Measurements from ENCODE around the gene VPS11. TPM values are rescaled to one million over a fixed set of nuclear protein-coding genes. Genes with fewer than 3 reads are reported as not detected.
A peak's percentile ranks its signal among the peaks of the same experiment; 100 is the strongest.

VPS11 gene
- total and polyA plus RNA-seq, 5 experiments from 2014 or later, result 43.2 to 68.0 (median 58.4) TPM

GRCh38 chr11:119041821-119042514 lies 25.6 kb upstream of the VPS11 start:
- ATAC-seq (no peak), DNase-seq (no peak)
- peak overlapping the region in 1 of 10 donors; percentile 30 for H3K4me3 Mint-ChIP-seq
- H3K27me3 Mint-ChIP-seq, result no peaks in the 10 kb centered on the region
- peaks cover 0 to 4% (median 0%) of the 10 kb centered on the region in 4 donors for H3K4me1 Mint-ChIP-seq
- H3K36me3 Mint-ChIP-seq, result peaks cover 0 to 25% (median 2%) of the 10 kb centered on the region in 3 donors
- POLR2A ChIA-PET, result interaction anchor here (0.7 to 1.6 kb wide), 2 partner anchors 15 to 247 kb away, joined by 3 read pairs; partner anchors contain the start of gene HYOU1
- no peaks in the 10 kb centered on the region for H3K9me3 Mint-ChIP-seq
- peak overlapping the region in 1 of 10 donors; percentile 20 for H3K27ac Mint-ChIP-seq

DNA sequence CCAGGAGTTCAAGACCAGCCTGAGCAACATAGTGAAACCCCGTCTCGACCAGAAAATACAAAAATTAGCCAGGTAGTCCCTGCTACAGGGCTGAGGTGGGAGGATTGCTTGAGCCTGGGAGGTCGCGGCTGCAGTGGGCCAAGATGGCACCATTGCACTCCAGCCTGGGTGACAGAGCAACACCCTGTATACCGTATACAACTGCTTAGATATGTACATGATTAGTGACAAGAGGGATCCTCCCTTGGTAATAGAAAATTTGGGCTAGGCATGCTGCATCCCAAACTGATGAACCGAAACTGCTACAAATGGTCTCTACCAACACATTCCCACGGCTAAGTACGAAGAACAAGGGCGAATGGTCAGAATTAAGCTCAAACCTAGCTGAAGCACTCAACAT lies 24.7 kb upstream of the VPS11 start:
- Mint-ChIP-seq H3K36me3 (peaks cover 0 to 33% (median 8%) of the 10 kb centered on the region in 3 donors), H3K27ac (no peak overlapping the region), H3K9me3 (no peaks in the 10 kb centered on the region), H3K4me1 (peaks cover 0 to 4% (median 0%) of the 10 kb centered on the region in 4 donors), H3K4me3 (no peak overlapping the region), H3K27me3 (no peaks in the 10 kb centered on the region)
- no peak for ATAC-seq
- POLR2A ChIA-PET, result interaction anchor here (0.7 kb wide), 1 partner anchor 246 kb away, joined by 3 read pairs; no protein-coding TSS in a partner anchor
- no peak for DNase-seq

DNA sequence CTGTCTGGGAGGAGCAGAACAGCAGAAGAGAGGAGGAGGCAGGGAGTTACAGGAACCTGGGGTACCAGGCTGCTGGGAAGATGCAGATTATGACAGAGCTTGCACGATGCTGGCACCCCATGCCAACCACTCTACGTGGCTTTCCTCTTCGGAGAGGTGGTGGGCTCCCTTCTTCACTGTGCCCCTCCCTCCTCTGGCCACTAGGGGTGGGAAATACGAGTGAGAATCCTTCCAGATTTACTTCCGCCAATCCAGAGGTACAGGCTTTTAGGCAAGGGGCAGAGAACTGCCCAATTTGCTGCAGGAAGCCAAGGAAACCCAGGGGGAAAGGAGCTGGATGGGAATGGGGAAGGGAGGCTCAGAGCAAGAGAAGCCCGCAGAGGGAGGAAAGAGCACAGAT lies 22.9 kb upstream of the VPS11 start:
- DNase-seq (no peak), ATAC-seq (peak in 1 of 2 donors; percentile 39)
- H3K4me3 Mint-ChIP-seq, result no peak overlapping the region
- H3K9me3 Mint-ChIP-seq, result no peaks in the 10 kb centered on the region
- no peaks in the 10 kb centered on the region for H3K27me3 Mint-ChIP-seq
- H3K4me1 Mint-ChIP-seq, result peaks cover 0 to under 1% (median 0%) of the 10 kb centered on the region in 4 donors
- H3K27ac Mint-ChIP-seq, result peak overlapping the region in 2 of 10 donors; percentile 43 to 78
- POLR2A ChIA-PET, result interaction anchor here (0.9 kb wide), 1 partner anchor 23 kb away, joined by 3 read pairs; the partner anchor contains the start of gene VPS11
- H3K36me3 Mint-ChIP-seq, result peaks cover 0 to 49% (median 17%) of the 10 kb centered on the region in 3 donors

- Mint-ChIP-seq H3K27ac (no peak overlapping the region), H3K4me1 (no peaks in the 10 kb centered on the region), H3K9me3 (no peaks in the 10 kb centered on the region), H3K36me3 (peaks cover 0 to 67% (median 28%) of the 10 kb centered on the region in 3 donors), H3K27me3 (no peaks in the 10 kb centered on the region), H3K4me3 (no peak overlapping the region)
- no peak for DNase-seq
- ATAC-seq, result no peak
- POLR2A ChIA-PET, result interaction anchor here (0.9 to 2.5 kb wide), 2 partner anchors 10 to 28 kb away, joined by 3 to 6 read pairs; partner anchors contain the start of genes HYOU1 and TRAPPC4
These were observed 21.1 kb upstream of the VPS11 start for GRCh38 chr11:119046489-119046888.

- Mint-ChIP-seq H3K36me3 (peaks cover 0 to 73% (median 29%) of the 10 kb centered on the region in 3 donors), H3K4me3 (peak overlapping the region in 1 of 10 donors; percentile 34), H3K27me3 (no peaks in the 10 kb centered on the region), H3K4me1 (no peaks in the 10 kb centered on the region), H3K9me3 (no peaks in the 10 kb centered on the region), H3K27ac (peak overlapping the region in 1 of 10 donors; percentile 4)
- POLR2A ChIA-PET, result interaction anchor here (0.6 to 2.5 kb wide), 3 partner anchors 10 to 29 kb away, joined by 3 to 6 read pairs (median 3); partner anchors contain the start of genes HYOU1 and TRAPPC4
- ATAC-seq, result no peak
- DNase-seq, result no peak
These were observed 20.4 kb upstream of the VPS11 start for GRCh38 chr11:119047205-119047604.

- ATAC-seq (no peak), DNase-seq (no peak)
- H3K4me3 Mint-ChIP-seq, result no peak overlapping the region
- no peaks in the 10 kb centered on the region for H3K27me3 Mint-ChIP-seq
- H3K9me3 Mint-ChIP-seq, result no peaks in the 10 kb centered on the region
- POLR2A ChIA-PET, result interaction anchor here (0.6 to 2.5 kb wide), 3 partner anchors 8 to 19 kb away, joined by 3 to 6 read pairs (median 4); partner anchors contain the start of genes HYOU1 and VPS11
- H3K4me1 Mint-ChIP-seq, result peaks cover 0 to 8% (median 1%) of the 10 kb centered on the region in 4 donors
- H3K27ac Mint-ChIP-seq, result peak overlapping the region in 2 of 10 donors; percentile 35 to 77
- H3K36me3 Mint-ChIP-seq, result peaks cover 4 to 86% (median 36%) of the 10 kb centered on the region in 3 donors
These were observed 19.0 kb upstream of the VPS11 start for GRCh38 chr11:119048644-119049043.

GRCh38 chr11:119049081-119049480 lies 18.5 kb upstream of the VPS11 start:
- H3K27me3 Mint-ChIP-seq, result no peaks in the 10 kb centered on the region
- DNase-seq, result no peak
- ATAC-seq, result no peak
- peaks cover 4 to 91% (median 36%) of the 10 kb centered on the region in 3 donors for H3K36me3 Mint-ChIP-seq
- H3K9me3 Mint-ChIP-seq, result no peaks in the 10 kb centered on the region
- POLR2A ChIA-PET, result interaction anchor here (0.6 to 2.5 kb wide), 2 partner anchors 8 to 14 kb away, joined by 3 to 6 read pairs; partner anchors contain the start of gene HYOU1
- H3K4me3 Mint-ChIP-seq, result no peak overlapping the region
- peaks cover 0 to 8% (median 1%) of the 10 kb centered on the region in 4 donors for H3K4me1 Mint-ChIP-seq
- no peak overlapping the region for H3K27ac Mint-ChIP-seq

DNA sequence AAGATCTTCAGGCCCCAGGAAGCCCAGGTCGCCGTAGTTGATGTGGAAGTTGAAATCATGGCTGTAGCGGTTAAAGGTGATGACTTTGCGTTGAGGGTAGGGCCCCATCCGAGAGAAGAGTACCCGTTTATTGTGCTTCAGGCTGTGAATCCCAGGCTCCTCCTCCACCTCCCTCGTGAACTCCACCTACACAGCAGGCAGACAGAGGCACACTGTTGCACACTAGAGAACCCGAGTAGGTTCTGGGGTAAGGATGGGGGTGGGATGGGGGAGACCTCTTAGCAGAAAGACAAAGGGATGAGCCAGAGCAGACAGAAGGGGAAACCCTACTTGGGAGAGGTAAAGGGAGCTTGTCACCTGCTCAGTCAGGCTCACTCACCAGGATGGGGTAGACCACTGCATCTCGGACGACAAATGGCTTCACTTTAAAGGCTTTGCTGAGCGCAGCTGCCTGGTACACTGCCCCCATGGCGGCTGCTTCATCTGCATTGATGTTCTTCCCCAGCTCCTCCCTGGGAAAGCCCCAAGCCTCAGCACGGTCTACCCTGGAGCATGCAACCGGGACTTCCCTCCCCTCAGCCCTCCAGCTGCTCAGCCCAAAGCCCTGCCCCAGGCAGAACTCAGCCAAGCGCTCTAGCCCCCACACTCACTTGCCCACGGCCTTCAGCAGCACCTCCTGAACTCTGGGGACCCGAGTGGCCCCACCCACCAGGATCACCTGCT lies 16.0 kb upstream of the VPS11 start:
- no peak overlapping the region for H3K4me3 Mint-ChIP-seq
- H3K9me3 Mint-ChIP-seq, result no peaks in the 10 kb centered on the region
- H3K4me1 Mint-ChIP-seq, result peaks cover 13 to 24% (median 18%) of the 10 kb centered on the region in 4 donors
- peaks cover 4 to 85% (median 37%) of the 10 kb centered on the region in 3 donors for H3K36me3 Mint-ChIP-seq
- ATAC-seq (no peak), DNase-seq (no peak)
- H3K27me3 Mint-ChIP-seq, result no peaks in the 10 kb centered on the region
- H3K27ac Mint-ChIP-seq, result peak overlapping the region in 1 of 10 donors; percentile 44
- POLR2A ChIA-PET, result interaction anchor here (0.5 to 1.6 kb wide), 6 partner anchors 16 to 219 kb away, joined by 3 to 6 read pairs (median 4); partner anchors contain the start of genes HINFP, RPS25, TRAPPC4 and VPS11

DNA sequence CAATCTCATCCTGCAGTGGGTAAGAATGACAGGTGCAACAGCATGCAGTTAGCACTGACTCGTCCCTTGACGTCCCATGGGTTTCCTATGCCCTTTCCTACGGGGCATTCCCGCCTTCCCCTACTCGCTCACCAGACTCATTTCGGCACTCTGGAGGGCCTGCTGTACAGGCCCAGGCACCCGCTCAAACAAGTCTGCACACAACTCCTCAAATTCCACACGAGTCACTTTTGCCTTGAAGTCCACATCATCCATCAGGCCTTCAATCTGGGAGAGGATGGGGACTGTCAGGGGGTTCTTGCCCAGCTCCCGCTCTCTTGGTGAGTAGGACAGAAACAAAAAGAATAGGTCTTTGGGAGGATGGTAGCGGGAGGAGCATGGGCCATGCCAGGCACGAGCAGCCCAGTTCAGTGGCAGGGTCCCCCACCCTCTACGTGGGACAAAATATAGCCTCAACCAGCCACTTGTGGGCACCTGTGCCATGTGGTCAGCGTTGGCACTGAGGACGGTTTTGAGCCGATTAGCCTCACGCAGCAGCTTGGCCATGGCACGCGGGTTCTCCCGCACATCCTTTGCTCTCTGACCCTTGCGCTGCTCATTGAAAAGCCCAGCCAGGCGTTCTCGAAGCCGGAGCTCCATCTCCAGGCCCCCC lies 15.3 kb upstream of the VPS11 start:
- no peak for DNase-seq
- peaks cover 15 to 26% (median 23%) of the 10 kb centered on the region in 4 donors for H3K4me1 Mint-ChIP-seq
- POLR2A ChIA-PET, result no interaction called here
- H3K27ac Mint-ChIP-seq, result peak overlapping the region in 1 of 10 donors; percentile 62
- no peak for ATAC-seq
- no peaks in the 10 kb centered on the region for H3K9me3 Mint-ChIP-seq
- no peaks in the 10 kb centered on the region for H3K27me3 Mint-ChIP-seq
- no peak overlapping the region for H3K4me3 Mint-ChIP-seq
- peaks cover 4 to 79% (median 35%) of the 10 kb centered on the region in 3 donors for H3K36me3 Mint-ChIP-seq

- DNase-seq, result no peak
- no peaks in the 10 kb centered on the region for H3K9me3 Mint-ChIP-seq
- H3K4me3 Mint-ChIP-seq, result peak overlapping the region in 6 of 10 donors; percentile 12 to 99 (median 42)
- H3K4me1 Mint-ChIP-seq, result peaks cover 18 to 38% (median 36%) of the 10 kb centered on the region in 4 donors
- POLR2A ChIA-PET, result interaction anchor here (0.8 to 3.0 kb wide), 3 partner anchors 14 to 35 kb away, joined by 4 to 20 read pairs (median 5); partner anchors contain the start of genes RPS25 and TRAPPC4
- H3K36me3 Mint-ChIP-seq, result peaks cover 4 to 61% (median 23%) of the 10 kb centered on the region in 3 donors
- no peaks in the 10 kb centered on the region for H3K27me3 Mint-ChIP-seq
- no peak for ATAC-seq
- peak overlapping the region in 2 of 10 donors; percentile 40 to 56 for H3K27ac Mint-ChIP-seq
These were observed 13.2 kb upstream of the VPS11 start for GRCh38 chr11:119054418-119054817.

DNA sequence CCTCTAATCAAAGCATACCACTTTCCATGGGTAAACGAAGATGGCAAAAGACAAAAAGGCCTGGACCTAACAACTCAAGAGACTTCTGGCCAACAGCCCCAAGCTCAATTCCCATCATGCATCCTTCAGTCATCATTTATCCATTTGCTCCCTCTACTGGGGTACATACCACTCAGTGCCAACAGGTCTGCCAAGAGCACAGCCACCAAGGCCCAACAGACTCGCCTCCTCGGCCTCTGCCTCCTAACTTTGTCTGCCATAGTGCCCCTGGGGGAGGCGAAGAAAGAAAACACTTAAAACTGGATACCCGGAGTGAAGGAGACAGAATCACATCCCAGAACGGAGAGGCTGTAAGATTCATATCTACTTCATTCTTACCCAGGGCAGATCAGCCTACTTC lies 11.7 kb upstream of the VPS11 start:
- POLR2A ChIA-PET, result interaction anchor here (0.8 to 4.0 kb wide), 12 partner anchors 8 to 617 kb away, joined by 3 to 45 read pairs (median 6); partner anchors contain the start of genes C2CD2L, CENATAC, DPAGT1 and RPS25
- no peaks in the 10 kb centered on the region for H3K9me3 Mint-ChIP-seq
- no peaks in the 10 kb centered on the region for H3K27me3 Mint-ChIP-seq
- ATAC-seq, result no peak
- peak overlapping the region; percentile 81 to 99 (median 88) for H3K4me3 Mint-ChIP-seq
- peaks cover 4 to 52% (median 17%) of the 10 kb centered on the region in 3 donors for H3K36me3 Mint-ChIP-seq
- peaks cover 18 to 42% (median 36%) of the 10 kb centered on the region in 4 donors for H3K4me1 Mint-ChIP-seq
- peak overlapping the region; percentile 72 to 97 (median 88) for H3K27ac Mint-ChIP-seq
- DNase-seq, result peak in 3 of 10 donors; percentile 9 to 12 (median 11)
